ENCODE data around the gene SLC5A2.

DNA sequence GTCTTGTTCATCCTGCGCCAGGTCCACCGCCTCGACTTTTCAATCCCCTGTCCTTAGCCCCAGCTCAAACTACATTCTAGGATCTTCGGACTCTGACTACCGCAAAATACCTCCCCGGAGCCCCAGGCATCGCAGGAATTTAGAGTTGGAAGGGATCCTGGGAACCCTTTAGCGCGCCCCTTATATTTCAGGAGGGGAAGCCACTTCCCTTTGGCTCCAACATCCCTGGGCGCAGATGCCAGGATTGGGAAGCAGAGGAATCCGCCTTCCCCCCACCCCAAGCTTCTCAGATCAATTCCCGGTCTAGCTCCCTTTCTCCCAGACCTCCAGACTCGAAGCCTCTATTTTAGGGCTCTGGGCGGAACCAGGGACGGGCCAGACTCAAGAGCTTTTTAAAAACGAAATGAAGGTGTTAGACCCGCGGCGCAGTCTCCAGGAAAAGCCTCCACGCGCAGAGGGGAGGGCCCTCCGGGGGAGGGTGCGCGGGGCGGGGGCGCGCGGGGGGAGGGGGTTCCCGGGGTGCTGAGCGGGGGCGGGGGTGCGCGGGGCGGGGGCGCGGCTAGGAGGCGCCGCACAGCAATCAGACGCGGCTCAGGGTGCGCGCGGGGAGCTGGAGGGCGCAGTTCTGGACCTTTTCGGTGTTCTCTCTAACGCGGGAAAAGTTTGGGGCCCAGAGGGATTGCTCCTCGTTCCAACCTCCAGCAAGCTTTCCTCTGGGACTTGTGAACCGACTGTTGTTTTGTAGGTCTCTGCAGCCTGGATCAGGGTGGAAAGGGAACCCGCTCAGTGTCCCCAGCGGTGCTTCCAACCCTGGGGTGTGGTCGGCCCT lies 46.4 kb downstream of the SLC5A2 start:
- TF ChIP-seq, protein P1, sequence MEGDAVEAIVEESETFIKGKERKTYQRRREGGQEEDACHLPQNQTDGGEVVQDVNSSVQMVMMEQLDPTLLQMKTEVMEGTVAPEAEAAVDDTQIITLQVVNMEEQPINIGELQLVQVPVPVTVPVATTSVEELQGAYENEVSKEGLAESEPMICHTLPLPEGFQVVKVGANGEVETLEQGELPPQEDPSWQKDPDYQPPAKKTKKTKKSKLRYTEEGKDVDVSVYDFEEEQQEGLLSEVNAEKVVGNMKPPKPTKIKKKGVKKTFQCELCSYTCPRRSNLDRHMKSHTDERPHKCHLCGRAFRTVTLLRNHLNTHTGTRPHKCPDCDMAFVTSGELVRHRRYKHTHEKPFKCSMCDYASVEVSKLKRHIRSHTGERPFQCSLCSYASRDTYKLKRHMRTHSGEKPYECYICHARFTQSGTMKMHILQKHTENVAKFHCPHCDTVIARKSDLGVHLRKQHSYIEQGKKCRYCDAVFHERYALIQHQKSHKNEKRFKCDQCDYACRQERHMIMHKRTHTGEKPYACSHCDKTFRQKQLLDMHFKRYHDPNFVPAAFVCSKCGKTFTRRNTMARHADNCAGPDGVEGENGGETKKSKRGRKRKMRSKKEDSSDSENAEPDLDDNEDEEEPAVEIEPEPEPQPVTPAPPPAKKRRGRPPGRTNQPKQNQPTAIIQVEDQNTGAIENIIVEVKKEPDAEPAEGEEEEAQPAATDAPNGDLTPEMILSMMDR (IDR thresholded peaks at IDR 0.05; ENCODE audit: borderline replicate concordance, extremely low read depth, low read length, poor library complexity, severe bottlenecking): no peak
- no peak for TF ChIP-seq EZH2 (IDR thresholded peaks at IDR 0.05; ENCODE audit: borderline replicate concordance, low read depth, low read length, severe bottlenecking)

Measured in DND-41 (cell line).